ENCODE results near the gene FUT9. TPM values are rescaled to one million over a fixed set of nuclear protein-coding genes. Genes with fewer than 3 reads are reported as not detected.

The FUT9 gene
- polyA plus RNA-seq, 3 donors: not detected

GRCh38 chr6:96235927-96236326 lies 220.2 kb downstream of the FUT9 start:
- H3K27ac Mint-ChIP-seq: no peak overlapping the region
- Histone ChIP-seq H2AFZ (ENCODE audit: insufficient read depth, low read depth, low read length, poor library complexity, severe bottlenecking) (no peak overlapping the region), H3K27me3 (ENCODE audit: control insufficient read depth in 2 of 2, insufficient read depth in 2 of 2, low read length in 2 of 2) (no peaks in the 10 kb centered on the region), H3K27ac (ENCODE audit: low read depth in 1 of 2, low read length in 2 of 2) (no peak overlapping the region), H4K20me1 (ENCODE audit: insufficient read depth, low read length) (no peaks in the 10 kb centered on the region), H3K4me1 (ENCODE audit: control insufficient read depth in 1 of 2, insufficient read depth in 2 of 2, low read length in 2 of 2) (no peaks in the 10 kb centered on the region), H3K79me2 (ENCODE audit: insufficient read depth, low read length) (no peaks in the 10 kb centered on the region), H3K9ac (ENCODE audit: insufficient read depth, low read length, poor library complexity, severe bottlenecking) (no peak overlapping the region), H3K4me3 (replicated peaks in 1 of 3; ENCODE audit: low read depth in 2 of 3, low read length in 3 of 3) (no peak overlapping the region), H3K4me2 (replicated peaks; ENCODE audit: extremely low read depth, low read length, poor library complexity, severe bottlenecking) (no peak overlapping the region), H3K36me3 (replicated peaks in 1 of 2; ENCODE audit: control insufficient read depth in 1 of 2, insufficient read depth in 2 of 2, low read length in 2 of 2) (no peaks in the 10 kb centered on the region), H3K9me3 (replicated peaks in 1 of 2; ENCODE audit: control insufficient read depth in 1 of 2, insufficient read depth in 1 of 2, low read length in 2 of 2) (no peaks in the 10 kb centered on the region)
- intact Hi-C loops (cut with micrococcal nuclease): no loop called here
- no peaks in the 10 kb centered on the region for H3K4me1 Mint-ChIP-seq
- DNase-seq: no peak
- TF ChIP-seq CTCF (IDR thresholded peaks at IDR 0.05): no peak
- no peaks in the 10 kb centered on the region for H3K36me3 Mint-ChIP-seq
- no CpG with 5 or more reads among the region's 5 CpGs for WGBS (ENCODE audit: insufficient coverage)
- no peak overlapping the region for H3K4me3 Mint-ChIP-seq
- H3K27me3 Mint-ChIP-seq (ENCODE audit: low read depth in 3 of 3): no peaks in the 10 kb centered on the region
- H3K9me3 Mint-ChIP-seq: peaks cover 0 to 4% (median 0%) of the 10 kb centered on the region in 7 donors

- Histone ChIP-seq H3K9ac (ENCODE audit: insufficient read depth, low read length, poor library complexity, severe bottlenecking) (no peak overlapping the region), H3K9me3 (replicated peaks in 1 of 2; ENCODE audit: control insufficient read depth in 1 of 2, insufficient read depth in 1 of 2, low read length in 2 of 2) (no peaks in the 10 kb centered on the region), H3K4me1 (ENCODE audit: control insufficient read depth in 1 of 2, insufficient read depth in 2 of 2, low read length in 2 of 2) (no peaks in the 10 kb centered on the region), H3K4me2 (replicated peaks; ENCODE audit: extremely low read depth, low read length, poor library complexity, severe bottlenecking) (no peak overlapping the region), H3K36me3 (replicated peaks in 1 of 2; ENCODE audit: control insufficient read depth in 1 of 2, insufficient read depth in 2 of 2, low read length in 2 of 2) (no peaks in the 10 kb centered on the region), H3K27ac (ENCODE audit: low read depth in 1 of 2, low read length in 2 of 2) (no peak overlapping the region), H4K20me1 (ENCODE audit: insufficient read depth, low read length) (no peaks in the 10 kb centered on the region), H3K79me2 (ENCODE audit: insufficient read depth, low read length) (no peaks in the 10 kb centered on the region), H3K27me3 (ENCODE audit: control insufficient read depth in 2 of 2, insufficient read depth in 2 of 2, low read length in 2 of 2) (no peaks in the 10 kb centered on the region), H2AFZ (ENCODE audit: insufficient read depth, low read depth, low read length, poor library complexity, severe bottlenecking) (no peak overlapping the region), H3K4me3 (replicated peaks in 1 of 3; ENCODE audit: low read depth in 2 of 3, low read length in 3 of 3) (no peak overlapping the region)
- no peaks in the 10 kb centered on the region for H3K4me1 Mint-ChIP-seq
- H3K9me3 Mint-ChIP-seq: peaks cover 0 to 4% (median 0%) of the 10 kb centered on the region in 7 donors
- H3K4me3 Mint-ChIP-seq: no peak overlapping the region
- TF ChIP-seq CTCF (IDR thresholded peaks at IDR 0.05): no peak
- WGBS (ENCODE audit: insufficient coverage): no CpG with 5 or more reads among the region's 3 CpGs
- H3K27me3 Mint-ChIP-seq (ENCODE audit: low read depth in 3 of 3): no peaks in the 10 kb centered on the region
- intact Hi-C loops (cut with micrococcal nuclease): no loop called here
- no peak overlapping the region for H3K27ac Mint-ChIP-seq
- H3K36me3 Mint-ChIP-seq: no peaks in the 10 kb centered on the region
- no peak for DNase-seq
Measured at GRCh38 chr6:96236471-96236870, 220.7 kb downstream of the FUT9 start.

Data from CD14-positive monocyte (primary cell).